SIG-M5 (cell line): ENCODE measurements around the gene CRTC1.
"Not testable (repeated sequence)": the region's sequence is repeated elsewhere in the genome, so short reads cannot be mapped to it uniquely, and the experiment has no call there.

Experiments
- DNase-seq: peaks from one replicate; lab custom pipeline; 2025; lab: John Stamatoyannopoulos, UW

The CRTC1 gene

GRCh38 chr19:18669524-18669817 lies 14.0 kb upstream of the CRTC1 start:
- DNase-seq, result no peak

- no peak for DNase-seq
Observed at GRCh38 chr19:18669883-18670282, 13.6 kb upstream of the CRTC1 start.

DNA sequence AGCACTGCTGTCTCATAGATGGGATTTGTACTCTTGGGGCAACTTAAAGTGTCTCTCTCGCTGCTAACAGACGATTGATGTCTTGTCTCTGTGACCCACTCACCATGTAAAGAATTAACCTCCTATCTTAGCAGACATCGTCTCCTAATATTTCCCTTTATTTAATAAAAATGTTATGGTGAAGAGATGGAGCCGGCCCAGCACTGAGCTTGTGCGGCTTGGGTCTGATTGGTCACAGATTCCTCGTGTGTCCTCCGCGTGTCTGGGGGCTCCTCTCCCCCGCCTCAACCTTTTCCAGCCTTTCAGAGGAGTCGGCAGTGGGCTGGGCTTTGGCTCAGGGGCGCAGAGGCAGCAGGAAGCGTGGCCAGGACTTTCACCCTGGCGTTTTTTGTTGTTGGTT lies 13.2 kb upstream of the CRTC1 start:
- DNase-seq, result no peak

DNA sequence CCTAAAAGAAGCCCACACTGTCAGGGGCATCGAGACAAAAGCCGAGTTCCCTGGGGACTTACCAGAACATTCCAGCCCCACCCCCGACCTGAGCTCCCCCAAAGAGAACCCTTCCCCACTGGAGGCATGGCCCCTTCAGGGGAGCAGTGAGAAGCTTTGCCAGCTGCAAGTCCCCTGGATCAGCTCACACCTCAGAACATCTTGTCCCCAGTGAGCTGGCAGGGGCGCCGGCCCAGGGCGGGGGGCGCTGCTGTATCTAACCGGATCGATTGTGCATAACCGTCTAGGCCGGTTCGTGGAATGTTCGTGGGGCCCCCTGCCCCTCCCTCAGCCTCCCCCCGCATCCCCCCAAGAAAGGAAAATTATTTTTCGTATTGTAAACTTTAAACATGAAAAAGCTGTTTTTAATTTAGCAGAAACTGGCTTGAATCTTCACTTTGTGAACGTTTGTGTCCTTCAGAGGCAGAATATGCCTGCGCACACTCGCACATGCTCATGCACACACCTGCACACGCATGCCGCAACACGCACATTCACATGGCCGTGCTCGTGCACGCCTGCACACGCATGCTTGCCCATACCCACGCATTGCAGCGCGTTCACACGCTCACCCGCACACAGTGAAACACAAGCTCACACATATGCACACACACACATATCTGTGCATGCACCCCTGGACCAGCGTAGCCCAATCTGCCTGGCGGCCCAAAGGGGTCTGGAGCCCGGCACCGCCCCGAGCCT lies 12.0 kb upstream of the CRTC1 start:
- no peak for DNase-seq

DNA sequence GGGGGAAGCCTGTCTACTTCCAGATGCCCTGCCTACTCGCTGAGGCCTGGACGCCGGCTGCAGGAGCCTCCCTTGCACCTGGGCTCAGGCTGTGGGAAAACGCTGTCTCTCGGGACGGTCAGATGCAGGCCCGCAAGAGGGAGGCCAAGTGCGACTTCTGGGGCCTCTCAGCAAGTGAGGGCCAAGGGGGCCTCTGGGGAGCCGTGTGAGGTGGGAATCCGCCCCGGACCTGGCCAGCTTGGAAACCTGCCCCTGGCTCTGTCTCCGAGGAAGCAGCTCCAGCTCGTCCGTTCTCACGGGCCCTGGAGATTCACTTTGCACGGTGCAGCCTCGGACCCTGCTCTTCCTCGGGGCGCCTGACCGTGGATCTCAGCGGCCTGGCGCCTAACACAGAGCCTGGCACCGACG lies 11.4 kb upstream of the CRTC1 start:
- DNase-seq, result no peak

GRCh38 chr19:18672606-18673337 lies 10.7 kb upstream of the CRTC1 start:
- no peak for DNase-seq

GRCh38 chr19:18674616-18675015 lies 8.9 kb upstream of the CRTC1 start:
- no peak for DNase-seq

GRCh38 chr19:18675779-18676178 lies 7.7 kb upstream of the CRTC1 start:
- DNase-seq, result no peak

DNA sequence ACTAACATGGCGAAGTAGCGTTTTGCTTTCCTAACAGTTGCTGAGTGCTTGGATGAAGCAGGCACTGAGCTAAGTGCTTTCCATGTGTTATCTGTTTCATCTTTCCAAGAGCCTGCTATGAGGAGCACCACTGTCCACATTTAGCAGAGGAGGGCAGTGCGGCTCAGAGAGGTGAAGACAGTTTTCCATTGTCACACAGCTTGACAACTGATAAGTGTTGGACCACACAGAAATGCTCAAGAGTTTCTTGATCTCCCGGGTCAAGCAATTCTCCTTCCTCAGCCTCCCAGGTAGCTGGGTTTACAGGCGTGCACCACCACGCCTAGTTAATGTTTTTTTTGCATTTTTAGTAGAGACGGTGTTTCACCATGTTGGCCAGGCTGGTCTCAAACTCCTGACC lies 6.8 kb upstream of the CRTC1 start:
- no peak for DNase-seq

- no peak for DNase-seq
Observed at GRCh38 chr19:18677156-18677555, 6.3 kb upstream of the CRTC1 start.

DNA sequence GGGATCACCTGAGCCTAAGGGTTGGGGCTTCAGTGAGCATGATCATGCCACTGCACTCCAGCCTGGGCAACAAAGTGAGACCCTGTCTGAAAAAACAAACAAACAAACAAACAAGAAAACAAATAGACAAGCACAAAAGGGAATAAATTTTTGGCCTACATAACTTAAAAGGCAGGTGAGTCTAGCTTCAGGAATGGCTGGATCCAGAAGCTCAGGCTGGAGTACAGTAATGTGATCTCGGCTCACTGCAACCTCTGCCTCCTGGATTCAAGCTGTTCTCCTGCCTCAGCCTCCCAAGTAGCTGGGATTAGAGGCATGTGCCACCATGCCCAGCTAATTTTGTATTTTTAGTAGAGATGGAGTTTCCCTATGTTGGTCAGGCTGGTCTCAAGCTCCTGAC lies 3.3 kb upstream of the CRTC1 start:
- DNase-seq, result not testable (repeated sequence)

DNA sequence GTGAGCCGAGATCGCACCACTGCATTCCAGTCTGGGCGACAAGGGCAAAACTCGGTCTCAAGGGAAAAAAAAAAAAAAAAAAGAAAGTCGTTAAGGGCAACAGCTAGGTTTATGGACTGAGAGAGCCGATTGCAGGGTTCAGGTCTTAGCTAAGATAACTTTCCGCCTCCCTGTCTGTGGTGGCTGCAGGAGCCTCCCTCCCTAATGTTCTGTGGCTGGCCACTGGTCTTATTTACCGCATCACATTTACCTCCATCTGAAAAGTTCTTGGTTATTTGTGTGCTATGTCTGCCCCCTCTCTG lies 722 bp upstream of the CRTC1 start:
- no peak for DNase-seq

GRCh38 chr19:18683958-18684641 lies 620 bp downstream of the CRTC1 start:
- no peak for DNase-seq

GRCh38 chr19:18684642-18684993 lies 1.1 kb downstream of the CRTC1 start:
- no peak for DNase-seq

DNA sequence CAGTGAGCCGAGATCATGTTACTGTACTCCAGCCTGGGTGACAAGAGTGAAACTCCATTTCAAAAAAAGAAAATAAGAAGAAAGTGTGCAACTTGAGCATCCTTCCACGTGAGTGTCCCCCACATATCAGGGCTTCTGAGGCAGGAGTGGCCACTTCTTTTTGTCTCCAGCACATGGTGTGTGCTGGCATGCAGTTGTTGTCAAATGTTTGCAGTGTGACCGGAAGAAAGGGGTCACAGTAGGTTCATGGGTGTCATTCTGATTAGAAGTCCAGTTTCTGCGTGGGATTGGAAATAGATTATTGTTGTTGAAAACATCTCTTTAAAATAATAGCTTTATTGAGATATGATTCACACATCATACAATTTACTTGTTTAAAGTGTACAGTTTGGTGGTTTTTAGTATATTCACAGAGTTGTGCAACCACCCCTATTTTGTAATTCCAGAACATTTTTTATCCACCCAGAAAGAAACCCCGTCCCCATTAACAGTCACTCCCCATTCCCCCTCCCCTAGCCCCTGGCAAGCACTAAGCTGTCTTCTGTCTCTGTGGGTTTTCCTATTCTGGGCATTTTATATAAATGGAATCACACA lies 2.2 kb downstream of the CRTC1 start:
- DNase-seq, result no peak

DNA sequence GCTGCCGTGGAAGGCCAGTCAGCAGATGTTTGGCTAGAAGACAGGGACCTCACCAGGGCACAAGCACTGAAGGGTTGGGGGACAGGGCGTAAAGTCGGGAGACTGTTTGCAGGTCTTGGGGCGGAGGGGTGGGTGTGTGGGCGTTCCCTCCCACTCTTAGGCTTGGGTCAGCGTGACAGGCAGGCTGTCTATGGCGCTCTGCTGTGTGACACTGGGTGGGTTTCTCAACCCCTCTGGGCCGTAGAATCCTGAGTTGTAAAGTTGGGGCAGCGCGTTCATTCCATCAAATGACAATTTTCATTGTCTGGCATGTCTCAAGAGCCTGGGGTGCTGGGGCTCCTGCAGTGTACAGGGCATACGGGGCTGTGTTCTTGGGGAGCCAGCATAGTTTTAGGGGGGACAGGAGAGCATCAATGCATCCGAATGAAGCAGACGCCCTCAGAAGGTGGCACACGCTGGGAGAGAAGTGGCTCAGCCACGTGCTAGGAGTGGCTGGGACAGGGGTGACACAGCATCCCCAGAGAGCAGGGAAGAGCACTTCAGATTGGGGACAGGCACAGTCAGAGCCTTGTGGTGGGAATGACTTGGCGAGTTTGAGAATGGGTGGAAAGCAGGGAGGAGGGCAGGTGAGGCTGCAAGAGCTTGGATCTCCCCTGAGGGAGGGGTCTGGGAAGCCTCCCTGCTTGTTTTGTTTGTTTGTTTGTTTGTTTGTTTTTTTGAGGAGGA lies 4.4 kb downstream of the CRTC1 start:
- DNase-seq, result no peak

GRCh38 chr19:18696023-18696422 lies 12.5 kb downstream of the CRTC1 start:
- DNase-seq, result no peak

- no peak for DNase-seq
Observed at GRCh38 chr19:18697680-18698079, 14.2 kb downstream of the CRTC1 start.

GRCh38 chr19:18698321-18699167 lies 15.1 kb downstream of the CRTC1 start:
- DNase-seq, result no peak

DNA sequence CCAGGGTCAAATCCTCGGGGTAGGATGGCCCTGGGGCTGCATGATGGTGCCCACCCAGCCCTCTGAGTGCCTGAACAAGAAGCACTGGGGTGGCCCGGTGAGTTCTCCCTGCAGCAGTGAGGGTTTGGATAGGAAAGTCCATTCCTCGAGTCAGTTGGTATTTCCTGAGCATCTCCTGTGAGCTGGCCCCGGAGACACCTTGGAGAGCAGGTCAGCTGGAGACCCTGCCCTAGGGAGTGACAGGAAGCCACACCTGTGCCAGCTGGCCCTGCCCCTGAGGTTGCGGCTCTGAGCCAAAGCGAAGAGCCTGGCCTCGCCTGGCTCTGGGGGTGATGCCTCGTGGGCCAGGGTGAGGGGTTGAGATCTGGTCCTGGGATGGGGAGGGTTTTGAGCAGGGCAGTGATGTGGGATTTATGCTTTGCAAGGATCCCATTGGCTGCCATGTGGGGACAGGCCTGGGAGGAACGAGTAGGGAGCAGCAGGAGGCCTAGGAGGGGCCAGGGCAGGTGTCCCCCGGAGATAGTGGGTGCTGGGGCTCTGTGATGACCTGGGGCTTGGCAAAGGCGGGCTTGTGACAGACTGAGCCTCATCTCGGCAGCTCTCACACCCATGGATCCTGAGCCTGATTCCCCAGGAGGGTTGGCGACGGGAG lies 16.0 kb downstream of the CRTC1 start:
- DNase-seq, result no peak
